ENCODE results near the gene CRHR2.
"Not testable (repeated sequence)": the region's sequence is repeated elsewhere in the genome, so short reads cannot be mapped to it uniquely, and the experiment has no call there.

Gene CRHR2

GRCh38 chr7:30652132-30652531 is 30.1 kb downstream of the CRHR2 start:
- DNase-seq = no peak

- no peak for DNase-seq
Measured at GRCh38 chr7:30650421-30650808, 31.8 kb downstream of the CRHR2 start.

- no peak for DNase-seq
Measured at GRCh38 chr7:30649717-30650420, 32.4 kb downstream of the CRHR2 start.

- DNase-seq = no peak
Measured at GRCh38 chr7:30648744-30649540, 33.3 kb downstream of the CRHR2 start.

GRCh38 chr7:30647589-30648364 is 34.5 kb downstream of the CRHR2 start:
- no peak for DNase-seq

- DNase-seq = no peak
Measured at GRCh38 chr7:30646154-30646553, 36.1 kb downstream of the CRHR2 start.

GRCh38 chr7:30645661-30646060 is 36.6 kb downstream of the CRHR2 start:
- no peak for DNase-seq

GRCh38 chr7:30644286-30644955 is 37.8 kb downstream of the CRHR2 start:
- no peak for DNase-seq

- DNase-seq = no peak
Measured at GRCh38 chr7:30642789-30643188, 39.5 kb downstream of the CRHR2 start.

- not testable (repeated sequence) for DNase-seq
Measured at GRCh38 chr7:30642322-30642721, 39.9 kb downstream of the CRHR2 start.

- no peak for DNase-seq
Measured at GRCh38 chr7:30635798-30636197, 46.5 kb downstream of the CRHR2 start.

- no peak for DNase-seq
Measured at GRCh38 chr7:30634634-30635201, 47.5 kb downstream of the CRHR2 start.

GRCh38 chr7:30634193-30634626 is 48.0 kb downstream of the CRHR2 start:
- no peak for DNase-seq

GRCh38 chr7:30633223-30633622 is 49.0 kb downstream of the CRHR2 start:
- DNase-seq = no peak

- DNase-seq = no peak
Measured at GRCh38 chr7:30630986-30631385, 51.3 kb downstream of the CRHR2 start.

- DNase-seq = no peak
Measured at GRCh38 chr7:30627026-30627425, 55.2 kb downstream of the CRHR2 start.

GRCh38 chr7:30625283-30625682 is 57.0 kb downstream of the CRHR2 start:
- no peak for DNase-seq

- no peak for DNase-seq
Measured at GRCh38 chr7:30618961-30619360, 63.3 kb downstream of the CRHR2 start.

- no peak for DNase-seq
Measured at GRCh38 chr7:30618080-30618676, 64.1 kb downstream of the CRHR2 start.

- no peak for DNase-seq
Measured at GRCh38 chr7:30617359-30617758, 64.9 kb downstream of the CRHR2 start.

- no peak for DNase-seq
Measured at GRCh38 chr7:30616318-30616717, 65.9 kb downstream of the CRHR2 start.
